HG03575 (cell line): ENCODE measurements around the gene SLC19A1.

Experiments used
- ATAC-seq: cut with Tn5 transposase; IDR thresholded peaks from one replicate; pipeline ENCODE4 v1.9.1; 2021; ENCODE audit not compliant: unreplicated experiment, insufficient number of reproducible peaks, low FRiP score; ENCODE audit errors: extremely low read depth

Gene SLC19A1

DNA sequence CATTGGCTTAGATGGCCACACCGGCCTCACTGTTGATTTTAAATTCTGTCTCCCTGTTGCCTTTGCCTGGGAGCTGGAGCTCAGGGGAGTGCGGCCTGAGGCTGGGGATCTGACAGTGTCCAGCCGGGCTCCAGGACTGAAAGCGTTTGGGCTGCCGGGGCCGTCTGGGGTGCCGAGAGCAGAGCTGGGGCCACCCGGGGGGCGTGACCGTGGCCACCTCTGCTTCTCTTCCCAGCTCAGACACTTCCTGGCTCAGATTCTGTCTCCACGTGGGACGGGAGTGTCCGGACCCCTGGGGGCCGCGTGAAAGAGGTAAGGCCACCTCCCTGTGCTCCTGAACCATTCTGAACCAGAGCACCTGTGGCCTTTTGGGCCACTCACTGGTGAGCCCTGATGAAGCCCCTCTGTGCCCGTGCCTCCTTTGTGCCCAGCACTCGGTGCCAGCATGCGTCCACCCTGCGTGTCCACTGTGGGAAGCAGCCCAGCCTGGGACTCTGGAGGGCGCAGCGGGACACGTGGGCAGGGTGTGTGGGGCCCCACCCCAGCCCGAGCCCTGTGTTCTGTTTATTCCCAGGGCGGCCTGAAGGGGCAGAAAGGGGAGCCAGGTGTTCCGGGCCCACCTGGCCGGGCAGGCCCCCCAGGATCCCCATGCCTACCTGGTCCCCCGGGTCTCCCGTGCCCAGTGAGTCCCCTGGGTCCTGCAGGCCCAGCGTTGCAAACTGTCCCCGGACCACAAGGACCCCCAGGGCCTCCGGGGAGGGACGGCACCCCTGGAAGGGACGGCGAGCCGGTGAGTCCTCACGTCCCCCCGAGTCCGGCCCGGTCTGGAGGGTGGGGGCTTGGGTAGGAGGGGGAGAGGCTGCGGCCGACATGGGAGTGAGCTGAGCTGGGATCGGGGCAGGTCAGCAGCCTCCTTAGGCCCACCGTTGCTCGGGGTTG is 64.8 kb downstream of the SLC19A1 start:
- no peak for ATAC-seq

DNA sequence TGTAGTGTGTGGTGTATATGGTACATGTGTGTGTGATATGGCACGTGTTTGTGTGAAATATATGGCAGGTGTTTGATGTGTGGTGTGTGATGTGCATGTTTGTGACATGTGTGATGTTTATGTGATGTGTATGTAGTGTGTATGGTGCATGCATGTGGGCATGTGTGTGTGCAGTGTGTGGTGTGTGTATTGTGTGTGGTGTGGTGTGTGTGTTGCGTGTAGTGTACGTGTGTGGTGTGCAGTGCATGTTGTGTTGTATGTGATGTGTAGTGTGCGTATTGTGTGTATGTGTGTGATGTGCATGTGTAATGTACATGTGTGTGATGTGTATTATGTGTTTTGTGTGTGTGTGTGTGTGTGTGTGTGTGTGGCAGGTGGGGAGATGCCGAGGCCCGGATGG is 65.7 kb downstream of the SLC19A1 start:
- no peak for ATAC-seq

DNA sequence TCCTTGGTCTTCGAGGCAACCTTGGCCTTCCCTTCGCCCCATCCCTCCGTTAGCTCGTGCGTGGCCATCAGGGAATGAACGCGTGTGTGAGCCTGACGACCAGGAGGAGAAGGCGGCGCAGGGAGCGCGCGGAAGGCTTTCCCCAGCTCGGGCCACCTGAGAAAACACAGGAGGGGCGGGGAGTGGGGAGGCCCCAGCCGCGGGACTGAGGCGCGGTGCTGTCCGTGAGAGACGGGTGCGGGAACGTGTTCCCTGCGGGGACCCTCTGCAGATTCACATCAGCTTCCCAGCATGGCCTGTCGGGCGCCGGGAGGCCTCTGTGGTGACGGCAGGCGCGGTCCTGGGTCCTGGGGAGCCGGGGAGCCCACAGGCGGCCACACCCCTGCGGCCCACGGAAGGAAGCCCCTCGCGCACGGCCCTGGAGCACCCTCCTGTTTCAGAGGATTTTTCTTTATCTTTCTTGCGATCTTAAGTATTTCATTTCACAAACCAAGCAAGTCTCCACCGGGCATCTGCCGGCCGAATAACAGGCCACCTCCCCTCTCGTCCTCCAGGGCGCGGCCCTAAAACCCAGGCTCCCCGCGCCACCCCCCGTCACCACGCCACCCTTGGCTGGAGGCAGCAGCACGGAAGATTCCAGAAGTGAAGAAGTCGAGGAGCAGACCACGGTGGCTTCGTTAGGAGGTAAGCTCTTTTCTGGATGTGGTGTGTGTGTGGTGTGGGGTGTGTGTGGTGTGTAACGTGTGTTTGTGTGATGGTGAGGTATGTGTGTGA is 66.3 kb downstream of the SLC19A1 start:
- no peak for ATAC-seq

DNA sequence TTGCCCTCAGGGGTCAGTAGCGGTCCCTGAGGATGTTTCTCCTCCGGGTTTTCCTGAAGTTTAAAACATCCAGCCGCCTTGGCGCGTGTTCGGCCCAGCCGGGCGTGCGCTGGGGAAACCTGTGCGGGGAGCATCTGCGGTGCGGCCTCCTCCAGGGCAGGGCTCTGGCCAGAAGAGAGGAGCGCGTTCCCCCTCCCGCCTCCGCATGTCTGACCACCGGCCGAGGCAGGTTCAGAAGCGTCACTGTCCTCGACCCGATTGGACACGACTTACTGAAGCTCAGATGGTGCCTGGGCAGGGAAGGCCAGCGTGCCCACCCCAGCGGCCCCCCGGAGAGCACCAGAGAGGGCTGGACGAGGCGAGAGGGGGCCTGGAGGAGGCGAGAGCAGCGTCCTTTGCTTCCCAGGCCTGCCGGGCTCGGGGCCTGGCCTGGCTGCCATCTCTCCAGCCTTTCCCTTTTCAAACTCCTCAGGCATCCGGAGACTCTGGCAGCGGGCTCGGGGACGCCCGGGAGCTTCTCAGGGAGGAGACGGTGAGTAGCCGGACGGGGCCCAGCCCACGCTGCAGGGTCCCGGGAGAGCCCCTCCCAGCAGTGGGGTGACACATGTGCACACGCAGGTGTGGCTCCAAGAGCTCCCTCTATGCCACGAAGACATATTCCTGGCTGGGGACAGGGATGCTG is 67.1 kb downstream of the SLC19A1 start:
- ATAC-seq, result no peak

DNA sequence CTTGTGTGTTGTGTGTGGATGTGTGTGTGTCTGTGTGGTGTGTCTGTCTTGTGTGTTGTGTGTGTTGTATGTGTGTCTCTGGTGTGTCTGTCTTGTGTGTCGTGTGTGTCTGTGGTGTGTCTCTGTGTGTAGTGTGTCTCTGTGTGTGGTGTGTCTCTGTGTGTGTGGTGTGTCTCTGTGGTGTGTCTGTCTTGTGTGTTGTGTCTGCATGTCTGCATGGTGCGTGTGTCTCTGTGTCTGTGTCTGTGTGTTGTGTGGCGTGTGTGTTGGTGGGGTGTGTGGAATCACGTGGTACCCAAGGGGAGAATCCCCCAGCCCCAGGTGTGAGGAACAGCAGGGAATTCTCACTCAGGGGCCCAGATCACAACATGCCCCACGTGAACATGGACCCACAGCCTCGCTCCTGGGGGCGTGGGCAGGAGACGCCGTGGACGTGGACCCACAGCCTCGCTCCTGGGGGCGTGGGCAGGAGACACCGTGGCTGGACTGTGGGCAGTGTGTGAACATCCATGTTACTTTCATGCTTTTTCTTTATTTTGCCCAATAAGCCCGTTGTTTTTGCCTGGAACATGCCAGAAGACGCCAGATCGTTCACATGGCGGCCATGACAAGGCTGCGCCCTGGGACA is 67.8 kb downstream of the SLC19A1 start:
- ATAC-seq, result no peak

- no peak for ATAC-seq
Measured at GRCh38 chr21:45473496-45474322, 68.5 kb downstream of the SLC19A1 start.

DNA sequence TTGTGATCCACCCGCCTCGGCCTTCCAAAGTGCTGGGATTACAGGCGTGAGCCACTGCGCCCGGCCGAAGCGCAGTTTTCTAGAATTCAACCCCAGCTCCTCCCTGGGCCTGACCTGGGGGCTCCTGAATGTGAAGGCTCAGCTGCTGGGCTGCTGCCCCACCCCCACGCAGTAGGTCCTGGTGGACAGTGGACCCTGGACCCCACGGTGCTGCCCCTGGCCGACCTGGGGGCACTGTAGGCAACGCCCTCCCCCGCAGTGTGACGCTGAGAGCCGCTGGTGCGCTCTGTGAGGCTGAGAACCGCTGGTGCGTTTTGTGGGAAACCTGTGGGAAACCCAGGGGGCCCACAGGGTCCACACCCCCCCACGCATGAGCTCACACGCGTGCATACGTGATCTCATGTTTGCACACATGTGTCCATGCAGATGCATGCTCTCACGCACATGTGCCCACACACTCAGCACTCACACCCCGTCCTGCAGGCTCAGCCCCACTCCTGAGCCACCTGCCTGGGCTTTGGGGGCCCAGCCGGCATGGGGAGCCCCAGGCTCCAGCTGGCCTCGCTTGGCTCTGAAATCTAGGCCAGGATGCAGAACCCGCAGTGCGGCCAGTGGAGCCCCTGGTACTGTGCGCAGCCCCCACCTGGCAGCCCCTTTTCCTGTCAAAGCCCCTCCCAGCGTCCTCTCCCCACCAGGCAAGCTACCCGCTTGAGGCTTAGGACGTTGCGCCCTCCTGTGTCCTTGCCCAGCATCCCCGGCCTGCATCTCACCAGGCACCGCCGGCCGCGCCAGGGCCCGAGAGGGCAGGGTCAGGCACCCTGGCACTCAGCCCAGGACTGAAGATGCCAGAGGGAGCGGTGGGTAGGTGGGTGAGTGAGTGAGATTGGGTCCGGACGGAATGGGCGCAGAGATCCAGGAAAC is 69.5 kb downstream of the SLC19A1 start:
- ATAC-seq, result no peak

DNA sequence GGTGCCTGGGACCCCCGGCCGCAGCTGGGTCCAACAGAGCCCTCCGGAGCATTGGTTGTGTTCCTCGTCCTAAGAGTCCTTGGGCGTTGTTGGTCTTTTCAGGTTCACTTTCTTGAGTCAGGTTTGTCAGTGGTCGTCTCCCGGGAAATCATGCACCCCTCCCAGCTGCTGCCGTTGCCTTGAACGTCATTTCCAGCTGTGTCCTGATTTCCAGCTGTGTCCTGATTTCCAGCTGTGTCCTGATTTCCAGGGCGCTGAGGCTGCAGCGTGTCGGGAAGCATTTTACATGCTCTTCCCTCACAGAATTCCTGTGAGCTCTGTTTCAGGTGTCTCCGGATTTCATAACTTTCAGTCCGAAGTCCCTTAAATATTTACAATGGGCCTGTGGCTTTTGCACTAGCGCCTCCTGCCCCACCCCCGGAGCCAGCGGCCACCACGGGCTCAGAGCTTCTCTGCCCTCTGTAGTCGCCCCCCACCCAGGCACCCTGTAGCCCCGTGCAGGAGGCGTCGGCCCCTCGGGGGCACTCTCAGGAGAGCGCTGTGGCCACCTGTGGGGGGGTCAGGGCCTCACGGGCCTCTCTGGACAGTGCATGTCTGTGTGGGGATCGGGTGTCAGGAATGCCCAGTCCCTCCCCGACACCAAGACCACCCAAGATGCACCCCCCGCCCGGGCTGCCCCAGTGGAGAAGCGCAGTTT is 70.6 kb downstream of the SLC19A1 start:
- no peak for ATAC-seq

DNA sequence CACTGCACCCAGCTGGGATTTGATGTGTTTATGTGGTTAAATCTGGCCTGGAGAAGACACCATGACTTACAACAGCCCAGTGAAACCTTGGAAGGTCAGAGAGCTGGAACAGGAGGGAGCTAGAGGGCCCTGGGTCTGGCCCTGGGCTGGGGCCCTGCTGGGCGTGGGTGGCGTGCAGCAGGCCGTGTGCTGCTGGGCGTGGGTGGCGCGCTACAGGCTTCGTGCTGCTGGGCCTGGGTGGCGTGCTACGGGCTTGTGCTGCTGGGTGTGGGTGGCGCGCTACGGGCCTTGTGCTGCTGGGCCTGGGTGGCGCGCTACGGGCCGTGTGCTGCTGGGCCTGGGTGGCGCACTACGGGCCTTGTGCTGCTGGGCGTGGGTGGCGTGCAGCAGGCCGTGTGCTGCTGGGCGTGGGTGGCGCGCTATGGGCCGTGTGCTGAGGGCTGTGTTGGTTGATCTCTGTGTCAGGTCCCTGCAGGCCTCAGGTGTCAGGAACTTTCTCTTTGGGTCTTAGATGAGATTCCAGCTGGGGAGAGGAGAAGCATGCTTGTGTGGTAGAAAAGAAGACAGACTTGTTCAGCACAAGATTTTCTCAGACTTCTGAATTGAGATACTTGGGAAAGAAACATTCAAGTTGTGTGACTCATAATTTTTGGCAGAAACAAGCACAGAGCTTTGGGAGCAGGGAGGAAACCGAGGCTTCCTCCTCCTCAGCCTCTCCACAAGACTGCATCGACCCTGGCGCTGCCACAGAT is 71.3 kb downstream of the SLC19A1 start:
- no peak for ATAC-seq

- ATAC-seq, result no peak
Measured at GRCh38 chr21:45470087-45470515, 72.1 kb downstream of the SLC19A1 start.

- no peak for ATAC-seq
Measured at GRCh38 chr21:45469273-45470086, 72.8 kb downstream of the SLC19A1 start.

- no peak for ATAC-seq
Measured at GRCh38 chr21:45468971-45469272, 73.3 kb downstream of the SLC19A1 start.

- no peak for ATAC-seq
Measured at GRCh38 chr21:45468051-45468970, 73.9 kb downstream of the SLC19A1 start.

DNA sequence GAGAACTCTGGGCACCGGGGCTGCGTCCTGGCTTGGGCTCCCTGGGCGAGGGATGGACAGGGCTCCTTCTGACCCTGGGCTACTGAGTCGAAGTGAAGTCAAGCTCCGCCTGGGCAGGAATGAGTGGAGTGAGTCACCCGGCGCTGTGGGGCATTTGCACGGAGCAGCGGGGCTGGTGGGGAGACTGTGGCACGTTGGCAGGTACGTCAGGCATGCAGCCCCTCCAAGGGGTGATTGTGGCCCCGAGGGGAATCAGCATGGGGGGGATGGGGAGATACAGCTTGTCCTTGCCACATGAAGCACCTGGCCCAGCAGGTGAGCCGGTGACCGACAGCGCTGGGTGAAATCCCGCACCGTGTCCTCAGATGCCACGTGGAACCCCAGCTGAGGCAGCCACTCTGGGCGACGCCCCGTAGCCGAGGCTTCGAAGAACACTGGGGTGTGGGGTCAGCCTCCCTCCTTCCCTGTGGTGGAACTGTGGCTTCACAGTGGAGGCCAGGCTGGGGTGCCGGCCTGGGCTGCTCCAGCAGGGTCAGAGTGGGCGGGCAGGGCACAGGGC is 74.9 kb downstream of the SLC19A1 start:
- ATAC-seq, result no peak
